PC-3 (cell line): ENCODE results near the gene PLK3. TPM values are rescaled to one million over a fixed set of nuclear protein-coding genes. Genes with fewer than 3 reads are reported as not detected.

Source experiments
- ATAC-seq: fragments of 200-7000 bp; cut with Tn5 transposase; 2 replicates; pipeline ENCODE4 v1.9.1; 2020; ENCODE audit warnings: mild to moderate bottlenecking, moderate library complexity
- BruUV-seq: library from RNA; stranded (reverse); fragments of 400-500 nt; replicated peaks from 2 replicates; lab custom pipeline; 2021; lab: Mats Ljungman, UMichigan
- CTCF ChIA-PET: fragments of 300-600 bp; sonication (Branson Sonifier 250); formaldehyde crosslinking; loops from one replicate; lab custom pipeline; 2022; ENCODE audit warnings: antibody characterized with exemption; lab: Charles Lee
- POLR2A ChIA-PET: fragments of 300-600 bp; sonication (Branson Sonifier 250); formaldehyde crosslinking; loops from one replicate; lab custom pipeline; 2022; ENCODE audit warnings: antibody characterized with exemption; ENCODE audit not compliant: unreplicated experiment; lab: Charles Lee
- DNase-seq: peaks from one replicate; pipeline ENCODE4 v3.0.0-alpha.2; 2015
- H2AFZ ChIP-seq: fragments of 300-600 bp; sonication (generic); 2 replicates; pipeline ENCODE4 v1.6.0; 2016; ENCODE audit warnings: antibody characterized with exemption, low read length
- H3F3A ChIP-seq: fragments of 300-600 bp; sonication (generic); one replicate; pipeline ENCODE4 v1.6.0; 2017; ENCODE audit warnings: antibody characterized with exemption, low read length, control low read depth, mild to moderate bottlenecking; ENCODE audit not compliant: unreplicated experiment
- H3K27ac ChIP-seq: fragments of 300-600 bp; sonication (generic); 2 replicates; pipeline ENCODE4 v1.5.1; 2016; ENCODE audit warnings: mild to moderate bottlenecking, low read length
- H3K27me3 ChIP-seq: fragments of 300-600 bp; sonication (generic); 2 replicates; pipeline ENCODE4 v1.6.1; 2016; ENCODE audit warnings: low read length, mixed read lengths
- H3K36me3 ChIP-seq: fragments of 300-600 bp; sonication (generic); 2 replicates; pipeline ENCODE4 v1.6.1; 2016; ENCODE audit warnings: low read depth, mixed run types, low read length, mixed read lengths
- H3K4me1 ChIP-seq: fragments of 300-600 bp; sonication (generic); 2 replicates; pipeline ENCODE4 v1.5.1; 2016; ENCODE audit warnings: low read length; ENCODE audit not compliant: insufficient read depth
- H3K4me2 ChIP-seq: fragments of 300-600 bp; sonication (generic); 2 replicates; pipeline ENCODE4 v1.6.0; 2016; ENCODE audit warnings: low read length
- H3K4me3 ChIP-seq: fragments of 300-600 bp; sonication (generic); 2 replicates; pipeline ENCODE4 v1.5.1; 2016; ENCODE audit warnings: mild to moderate bottlenecking, low read length, mixed read lengths
- H3K79me2 ChIP-seq: fragments of 300-600 bp; sonication (generic); 2 replicates; pipeline ENCODE4 v1.6.1; 2017; ENCODE audit warnings: low read length, mixed read lengths
- H3K9ac ChIP-seq: fragments of 300-600 bp; sonication (generic); 2 replicates; pipeline ENCODE4 v1.6.0; 2016; ENCODE audit warnings: mild to moderate bottlenecking, low read length
- H3K9me2 ChIP-seq: fragments of 300-600 bp; sonication (generic); replicated peaks from 2 replicates; pipeline ENCODE4 v1.6.1; 2016; ENCODE audit warnings: mixed run types, low read length, mixed read lengths
- H3K9me3 ChIP-seq: fragments of 300-600 bp; sonication (generic); 2 replicates; pipeline ENCODE4 v1.6.1; 2016; ENCODE audit warnings: low read length, mixed read lengths
- H4K20me1 ChIP-seq: fragments of 300-600 bp; sonication (generic); 2 replicates; pipeline ENCODE4 v1.6.1; 2016; ENCODE audit warnings: low read length, mixed read lengths
- EZH2 ChIP-seq: fragments of 300-600 bp; sonication (generic); IDR thresholded peaks from one replicate; pipeline ENCODE4 v1.6.1; 2017; ENCODE audit warnings: antibody characterized with exemption, mild to moderate bottlenecking, low read length; ENCODE audit not compliant: unreplicated experiment
- EZH2phosphoT487 ChIP-seq: fragments of 300-600 bp; sonication (generic); IDR thresholded peaks from 2 replicates; pipeline ENCODE4 v1.6.1; 2018; ENCODE audit warnings: mild to moderate bottlenecking, antibody characterized with exemption, low read length, borderline replicate concordance
- intact Hi-C: fragments of 100-400 bp; cut with micrococcal nuclease; formaldehyde crosslinking; loops from 2 replicates; pipeline ENCODE4 v1.9.0; 2023
- total RNA-seq: library from RNA; depleted of rRNA; stranded (reverse); fragments of >200 nt; gene quantifications from 2 replicates; pipeline ENCODE4 v1.2.3, GENCODE V29; 2014
- TF ChIP-seq, protein P1 (sequence below): fragments of 300-600 bp; sonication (generic); conservative IDR thresholded peaks from 2 replicates; pipeline ENCODE4 v1.5.1; 2017; ENCODE audit warnings: antibody characterized with exemption, low read depth, mild to moderate bottlenecking, low read length

PLK3 gene
- total RNA-seq, 1 experiment from 2014 or later, result 44.0 TPM

DNA sequence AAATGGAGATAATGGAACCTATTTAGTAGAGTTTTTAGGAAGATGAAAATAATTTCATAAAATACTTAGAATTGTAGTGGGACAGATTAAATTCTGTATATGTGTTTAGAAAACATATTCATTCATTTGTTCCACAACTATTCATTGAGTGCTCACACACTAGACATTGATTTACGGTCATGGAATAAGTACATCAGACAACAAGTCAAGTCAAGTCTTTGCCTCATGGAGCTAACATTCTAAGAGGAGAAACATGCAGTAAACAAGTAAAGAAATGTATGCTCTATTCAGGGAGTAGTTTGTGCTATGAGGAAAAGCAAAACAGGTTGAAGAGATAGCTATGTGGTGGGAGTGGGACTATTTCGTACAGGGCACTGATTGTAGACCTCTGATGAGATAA, 17.1 kb downstream of the PLK3 start:
- Histone ChIP-seq H4K20me1 (no peaks in the 10 kb centered on the region), H3K9ac (no peak overlapping the region), H3K27ac (no peak overlapping the region), H3K27me3 (no peaks in the 10 kb centered on the region), H3K36me3 (no peaks in the 10 kb centered on the region), H3K9me3 (no peaks in the 10 kb centered on the region), H3K4me2 (no peak overlapping the region), H3K79me2 (no peaks in the 10 kb centered on the region), H3F3A (no peaks in the 10 kb centered on the region), H3K4me3 (no peak overlapping the region), H3K9me2 (no peaks in the 10 kb centered on the region), H3K4me1 (peaks cover 7% of the 10 kb centered on the region; the same call in 1 of the 2 replicates), H2AFZ (no peak overlapping the region)
- TF ChIP-seq, protein P1, sequence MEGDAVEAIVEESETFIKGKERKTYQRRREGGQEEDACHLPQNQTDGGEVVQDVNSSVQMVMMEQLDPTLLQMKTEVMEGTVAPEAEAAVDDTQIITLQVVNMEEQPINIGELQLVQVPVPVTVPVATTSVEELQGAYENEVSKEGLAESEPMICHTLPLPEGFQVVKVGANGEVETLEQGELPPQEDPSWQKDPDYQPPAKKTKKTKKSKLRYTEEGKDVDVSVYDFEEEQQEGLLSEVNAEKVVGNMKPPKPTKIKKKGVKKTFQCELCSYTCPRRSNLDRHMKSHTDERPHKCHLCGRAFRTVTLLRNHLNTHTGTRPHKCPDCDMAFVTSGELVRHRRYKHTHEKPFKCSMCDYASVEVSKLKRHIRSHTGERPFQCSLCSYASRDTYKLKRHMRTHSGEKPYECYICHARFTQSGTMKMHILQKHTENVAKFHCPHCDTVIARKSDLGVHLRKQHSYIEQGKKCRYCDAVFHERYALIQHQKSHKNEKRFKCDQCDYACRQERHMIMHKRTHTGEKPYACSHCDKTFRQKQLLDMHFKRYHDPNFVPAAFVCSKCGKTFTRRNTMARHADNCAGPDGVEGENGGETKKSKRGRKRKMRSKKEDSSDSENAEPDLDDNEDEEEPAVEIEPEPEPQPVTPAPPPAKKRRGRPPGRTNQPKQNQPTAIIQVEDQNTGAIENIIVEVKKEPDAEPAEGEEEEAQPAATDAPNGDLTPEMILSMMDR, result no peak
- TF ChIP-seq EZH2 (no peak), EZH2phosphoT487 (no peak)
- intact Hi-C loops, result no loop called here
- no TSS peak for BruUV-seq
- POLR2A ChIA-PET, result no interaction called here
- DNase-seq (no peak), ATAC-seq (no peak)
- CTCF ChIA-PET, result no interaction called here

GRCh38 chr1:44817771-44818495, 17.8 kb downstream of the PLK3 start:
- ChIA-PET POLR2A (no interaction called here), CTCF (no interaction called here)
- Histone ChIP-seq H3K9me3 (no peaks in the 10 kb centered on the region), H3K27ac (no peak overlapping the region), H3K4me3 (no peak overlapping the region), H3K27me3 (no peaks in the 10 kb centered on the region), H3K9ac (no peak overlapping the region), H3K9me2 (no peaks in the 10 kb centered on the region), H3K4me1 (peaks cover 7% of the 10 kb centered on the region; the same call in 1 of the 2 replicates), H4K20me1 (no peaks in the 10 kb centered on the region), H3F3A (no peaks in the 10 kb centered on the region), H3K36me3 (no peaks in the 10 kb centered on the region), H3K79me2 (no peaks in the 10 kb centered on the region), H2AFZ (no peak overlapping the region), H3K4me2 (no peak overlapping the region)
- no peak for DNase-seq
- intact Hi-C loops, result no loop called here
- no peak for ATAC-seq
- TF ChIP-seq, protein P1, result no peak
- TF ChIP-seq EZH2phosphoT487 (no peak), EZH2 (no peak)
- BruUV-seq, result no TSS peak

- Histone ChIP-seq H2AFZ (no peak overlapping the region), H3F3A (no peaks in the 10 kb centered on the region), H3K4me1 (peaks cover 7% of the 10 kb centered on the region; the same call in 1 of the 2 replicates), H3K36me3 (no peaks in the 10 kb centered on the region), H3K9me2 (no peaks in the 10 kb centered on the region), H3K27me3 (no peaks in the 10 kb centered on the region), H3K9ac (no peak overlapping the region), H3K27ac (0 out of 2 replicates have a peak overlapping the region, but pooled peaks have one; percentile 19), H3K4me3 (peak overlapping the region; percentile 48; the same call in 1 of the 2 replicates), H3K9me3 (no peaks in the 10 kb centered on the region), H3K4me2 (peak overlapping the region; percentile 59), H4K20me1 (no peaks in the 10 kb centered on the region), H3K79me2 (no peaks in the 10 kb centered on the region)
- DNase-seq (no peak), ATAC-seq (no peak)
- intact Hi-C loops, result no loop called here
- BruUV-seq, result no TSS peak
- POLR2A ChIA-PET, result interaction anchor here (0.5 to 1.3 kb wide), 7 partner anchors 19 to 671 kb away, joined by 3 to 15 read pairs (median 6); partner anchors contain the start of genes PLK3 and PTCH2
- TF ChIP-seq EZH2, result no peak
- TF ChIP-seq, protein P1, result no peak
- no peak for TF ChIP-seq EZH2phosphoT487
- CTCF ChIA-PET, result interaction anchor here (0.5 to 0.8 kb wide), 2 partner anchors 19 to 92 kb away, joined by 5 to 15 read pairs; partner anchors contain the start of gene PLK3
These were observed 19.0 kb downstream of the PLK3 start for GRCh38 chr1:44819196-44819607.
